ENCODE data around the gene TLX2.

TLX2 gene

GRCh38 chr2:74513605-74514367, 464 bp upstream of the TLX2 start:
- no peak for DNase-seq

GRCh38 chr2:74515271-74515980, 1.2 kb downstream of the TLX2 start:
- no peak for DNase-seq

- DNase-seq, result peak; percentile 39
These were observed 1.9 kb downstream of the TLX2 start for GRCh38 chr2:74515981-74516633.

GRCh38 chr2:74516650-74517049, 2.4 kb downstream of the TLX2 start:
- DNase-seq, result no peak

- no peak for DNase-seq
These were observed 8.3 kb downstream of the TLX2 start for GRCh38 chr2:74522516-74522915.

- DNase-seq, result no peak
These were observed 9.8 kb downstream of the TLX2 start for GRCh38 chr2:74524005-74524404.

GRCh38 chr2:74524955-74525716, 10.9 kb downstream of the TLX2 start:
- no peak for DNase-seq

GRCh38 chr2:74525717-74526648, 11.7 kb downstream of the TLX2 start, which contains the start of gene DQX1:
TSS of gene DQX1 (minus strand) at chr2:74526231. CDS start at chr2:74525729, 502 bp downstream.
- no peak for DNase-seq

GRCh38 chr2:74526649-74527230, 12.5 kb downstream of the TLX2 start:
- no peak for DNase-seq

GRCh38 chr2:74527741-74528140, 13.5 kb downstream of the TLX2 start:
- no peak for DNase-seq

GRCh38 chr2:74528600-74529356, 14.5 kb downstream of the TLX2 start:
- DNase-seq, result no peak

- DNase-seq, result peak; percentile 86
These were observed 15.3 kb downstream of the TLX2 start, which contains the start of the genes AUP1 and HTRA2 for GRCh38 chr2:74529357-74530238. TSS of gene AUP1 (minus strand) at chr2:74529706. CDS start at chr2:74529629, 77 bp downstream. TSS of gene HTRA2 (plus strand) at chr2:74529933. CDS start at chr2:74530007, 74 bp downstream.

GRCh38 chr2:74530239-74531187, 16.3 kb downstream of the TLX2 start:
- DNase-seq, result peak; percentile 53

- DNase-seq, result no peak
These were observed 17.4 kb downstream of the TLX2 start for GRCh38 chr2:74531666-74532065.

- no peak for DNase-seq
These were observed 18.0 kb downstream of the TLX2 start for GRCh38 chr2:74532222-74532621.

- DNase-seq, result no peak
These were observed 19.2 kb downstream of the TLX2 start for GRCh38 chr2:74533464-74533863.

- DNase-seq, result no peak
These were observed 20.2 kb downstream of the TLX2 start for GRCh38 chr2:74534411-74534810.

- DNase-seq, result no peak
These were observed 21.3 kb downstream of the TLX2 start for GRCh38 chr2:74535440-74535965.
